Measurements from ENCODE around the gene TAC3. TPM values are rescaled to one million over a fixed set of nuclear protein-coding genes. Genes with fewer than 3 reads are reported as not detected.
"Not testable (repeated sequence)": the region's sequence is repeated elsewhere in the genome, so short reads cannot be mapped to it uniquely, and the experiment has no call there.

TAC3 gene
- total RNA-seq, 1 donor from 2014 or later, result not detected

GRCh38 chr12:57039016-57039798 lies 22.9 kb upstream of the TAC3 start:
- intact Hi-C loops (cut with DNase I), result no loop called here
- no peak for DNase-seq (ENCODE audit: low spot score)

GRCh38 chr12:57037264-57037663 lies 20.9 kb upstream of the TAC3 start:
- DNase-seq (ENCODE audit: low spot score), result no peak
- intact Hi-C loops (cut with DNase I), result no loop called here

GRCh38 chr12:57033431-57033830 lies 17.1 kb upstream of the TAC3 start:
- no peak for DNase-seq (ENCODE audit: low spot score)
- intact Hi-C loops (cut with DNase I), result no loop called here

GRCh38 chr12:57031789-57032188 lies 15.5 kb upstream of the TAC3 start:
- no peak for DNase-seq (ENCODE audit: low spot score)
- intact Hi-C loops (cut with DNase I), result no loop called here

- intact Hi-C loops (cut with DNase I), result no loop called here
- no peak for DNase-seq (ENCODE audit: low spot score)
These were observed 14.9 kb upstream of the TAC3 start for GRCh38 chr12:57031138-57031725.

GRCh38 chr12:57029457-57029856 lies 13.1 kb upstream of the TAC3 start:
- no peak for DNase-seq (ENCODE audit: low spot score)
- intact Hi-C loops (cut with DNase I), result no loop called here

- intact Hi-C loops (cut with DNase I), result no loop called here
- no peak for DNase-seq (ENCODE audit: low spot score)
These were observed 11.4 kb upstream of the TAC3 start for GRCh38 chr12:57027805-57028153.

GRCh38 chr12:57027011-57027804 lies 10.9 kb upstream of the TAC3 start:
- intact Hi-C loops (cut with DNase I), result no loop called here
- no peak for DNase-seq (ENCODE audit: low spot score)

- intact Hi-C loops (cut with DNase I), result no loop called here
- no peak for DNase-seq (ENCODE audit: low spot score)
These were observed 8.9 kb upstream of the TAC3 start for GRCh38 chr12:57025196-57025595.

GRCh38 chr12:57022324-57022723 lies 6.0 kb upstream of the TAC3 start:
- intact Hi-C loops (cut with DNase I); DNase-seq (ENCODE audit: low spot score): not testable (repeated sequence)

- intact Hi-C loops (cut with DNase I), result no loop called here
- DNase-seq (ENCODE audit: low spot score), result no peak
These were observed 3.8 kb upstream of the TAC3 start for GRCh38 chr12:57019983-57020719.

GRCh38 chr12:57018906-57019305 lies 2.6 kb upstream of the TAC3 start:
- no peak for DNase-seq (ENCODE audit: low spot score)
- intact Hi-C loops (cut with DNase I), result no loop called here

GRCh38 chr12:57018353-57018752 lies 2.0 kb upstream of the TAC3 start:
- intact Hi-C loops (cut with DNase I); DNase-seq (ENCODE audit: low spot score): not testable (repeated sequence)

GRCh38 chr12:57012600-57013465 lies 3.5 kb downstream of the TAC3 start:
- DNase-seq (ENCODE audit: low spot score), result no peak
- intact Hi-C loops (cut with DNase I), result no loop called here

- DNase-seq (ENCODE audit: low spot score), result no peak
- intact Hi-C loops (cut with DNase I), result no loop called here
These were observed 4.6 kb downstream of the TAC3 start for GRCh38 chr12:57011438-57012424.

- DNase-seq (ENCODE audit: low spot score), result no peak
- intact Hi-C loops (cut with DNase I), result no loop called here
These were observed 5.6 kb downstream of the TAC3 start for GRCh38 chr12:57010627-57011247.

GRCh38 chr12:57009949-57010626 lies 6.2 kb downstream of the TAC3 start:
- intact Hi-C loops (cut with DNase I), result loop anchor here (2.0 to 5.0 kb wide), 3 partner anchors 49 to 253 kb away; partner anchors contain the start of gene STAT6
- no peak for DNase-seq (ENCODE audit: low spot score)

Data from cardiac septum (tissue), 1 donor.